ENCODE data around the gene PEX11B. TPM values are rescaled to one million over a fixed set of nuclear protein-coding genes. Genes with fewer than 3 reads are reported as not detected.

PEX11B gene
- total RNA-seq, 2 experiments from 2014 or later, result 25.8 to 26.3 TPM

DNA sequence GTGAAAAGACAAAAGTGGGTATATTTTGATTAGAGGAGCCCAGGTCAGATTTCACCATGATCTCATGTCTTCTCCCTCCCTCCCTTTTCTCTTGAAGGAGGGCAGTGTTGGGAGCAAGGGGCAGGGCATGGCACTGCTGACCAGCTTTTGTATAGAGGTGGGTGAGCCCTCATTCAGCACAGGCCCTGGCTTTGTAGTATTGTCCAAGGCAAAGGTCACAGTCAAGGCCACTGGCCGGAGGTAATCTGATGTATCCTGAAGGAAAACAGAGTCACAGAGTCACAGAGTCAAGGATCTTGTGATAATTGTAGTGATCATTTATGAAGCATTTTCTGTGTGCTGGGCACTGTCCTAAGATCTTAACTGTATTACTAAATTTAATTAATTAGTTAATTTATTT lies 20.5 kb downstream of the PEX11B start:
- intact Hi-C loops (cut with micrococcal nuclease), result no loop called here
- H3K4me1 Mint-ChIP-seq (ENCODE audit: low read depth), result no peaks in the 10 kb centered on the region
- H3K27me3 Mint-ChIP-seq, result no peaks in the 10 kb centered on the region
- H3K4me3 Mint-ChIP-seq, result no peak overlapping the region
- no peaks in the 10 kb centered on the region for H3K9me3 Mint-ChIP-seq
- ATAC-seq, result no peak
- TF ChIP-seq, protein P1, sequence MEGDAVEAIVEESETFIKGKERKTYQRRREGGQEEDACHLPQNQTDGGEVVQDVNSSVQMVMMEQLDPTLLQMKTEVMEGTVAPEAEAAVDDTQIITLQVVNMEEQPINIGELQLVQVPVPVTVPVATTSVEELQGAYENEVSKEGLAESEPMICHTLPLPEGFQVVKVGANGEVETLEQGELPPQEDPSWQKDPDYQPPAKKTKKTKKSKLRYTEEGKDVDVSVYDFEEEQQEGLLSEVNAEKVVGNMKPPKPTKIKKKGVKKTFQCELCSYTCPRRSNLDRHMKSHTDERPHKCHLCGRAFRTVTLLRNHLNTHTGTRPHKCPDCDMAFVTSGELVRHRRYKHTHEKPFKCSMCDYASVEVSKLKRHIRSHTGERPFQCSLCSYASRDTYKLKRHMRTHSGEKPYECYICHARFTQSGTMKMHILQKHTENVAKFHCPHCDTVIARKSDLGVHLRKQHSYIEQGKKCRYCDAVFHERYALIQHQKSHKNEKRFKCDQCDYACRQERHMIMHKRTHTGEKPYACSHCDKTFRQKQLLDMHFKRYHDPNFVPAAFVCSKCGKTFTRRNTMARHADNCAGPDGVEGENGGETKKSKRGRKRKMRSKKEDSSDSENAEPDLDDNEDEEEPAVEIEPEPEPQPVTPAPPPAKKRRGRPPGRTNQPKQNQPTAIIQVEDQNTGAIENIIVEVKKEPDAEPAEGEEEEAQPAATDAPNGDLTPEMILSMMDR (IDR thresholded peaks at IDR 0.05), result no peak
- POLR2A ChIA-PET, result no interaction called here
- H3K36me3 Mint-ChIP-seq (ENCODE audit: low read depth), result no peaks in the 10 kb centered on the region
- DNase-seq, result no peak
- CTCF ChIA-PET, result interaction anchor here (1.3 kb wide), 1 partner anchor 12 kb away, joined by 3 read pairs; the partner anchor contains the start of gene ITGA10
- no peak overlapping the region for H3K27ac Mint-ChIP-seq

- TF ChIP-seq, protein P1 (IDR thresholded peaks at IDR 0.05), result no peak
- Mint-ChIP-seq H3K4me1 (ENCODE audit: low read depth) (no peaks in the 10 kb centered on the region), H3K4me3 (no peak overlapping the region), H3K9me3 (no peaks in the 10 kb centered on the region), H3K27me3 (no peaks in the 10 kb centered on the region), H3K27ac (no peak overlapping the region), H3K36me3 (ENCODE audit: low read depth) (no peaks in the 10 kb centered on the region)
- CTCF ChIA-PET, result interaction anchor here (0.7 to 1.7 kb wide), 8 partner anchors 9 to 59 kb away, joined by 3 to 8 read pairs (median 3); partner anchors contain the start of genes ITGA10 and NUDT17
- ATAC-seq (no peak), DNase-seq (no peak)
- POLR2A ChIA-PET, result no interaction called here
- intact Hi-C loops (cut with micrococcal nuclease), result no loop called here
These were observed 23.0 kb downstream of the PEX11B start for GRCh38 chr1:145895471-145895870.

DNA sequence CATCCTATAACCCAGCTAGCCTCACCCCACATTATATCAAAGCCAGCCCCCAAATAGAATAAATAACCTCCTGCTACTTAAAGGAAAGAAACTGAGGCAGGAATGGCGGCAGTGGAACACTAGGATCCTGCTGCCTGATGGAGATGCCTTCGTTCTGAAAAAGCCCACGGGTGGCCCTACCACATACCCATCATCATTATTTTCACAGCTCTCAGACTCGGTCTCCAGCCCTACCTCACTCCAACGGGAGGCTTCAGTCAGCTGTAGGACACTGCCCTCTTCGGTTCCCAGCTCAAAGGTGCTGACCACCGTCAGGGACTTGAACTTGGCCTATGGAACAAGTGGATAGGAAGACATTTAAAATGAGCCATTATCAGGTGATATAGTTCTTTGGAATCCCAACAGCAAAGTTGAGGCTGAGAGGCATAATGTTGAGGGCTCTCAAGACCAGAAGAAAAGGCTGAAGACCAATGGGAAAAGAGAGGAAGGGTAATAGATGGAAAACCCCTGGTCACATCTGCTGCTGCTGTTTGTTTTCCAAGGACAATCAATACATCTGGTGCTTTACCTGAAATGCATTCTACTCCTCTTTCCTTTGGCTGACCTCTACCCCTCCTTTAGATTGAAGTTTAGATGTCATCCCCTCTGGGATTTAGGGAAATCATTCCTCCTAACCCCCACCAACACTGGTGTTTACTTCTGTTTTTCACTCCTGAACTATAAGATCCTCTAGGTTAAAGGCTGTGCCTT lies 25.0 kb downstream of the PEX11B start:
- Mint-ChIP-seq H3K27ac (no peak overlapping the region), H3K36me3 (ENCODE audit: low read depth) (no peaks in the 10 kb centered on the region), H3K4me3 (no peak overlapping the region), H3K4me1 (ENCODE audit: low read depth) (no peaks in the 10 kb centered on the region), H3K27me3 (no peaks in the 10 kb centered on the region), H3K9me3 (no peaks in the 10 kb centered on the region)
- CTCF ChIA-PET, result interaction anchor here (1.7 to 3.6 kb wide), 10 partner anchors 13 to 124 kb away, joined by 3 to 43 read pairs (median 20); partner anchors contain the start of genes ITGA10 and NUDT17
- POLR2A ChIA-PET, result no interaction called here
- ATAC-seq (no peak), DNase-seq (no peak)
- TF ChIP-seq, protein P1 (IDR thresholded peaks at IDR 0.05), result no peak
- intact Hi-C loops (cut with micrococcal nuclease), result no loop called here

DNA sequence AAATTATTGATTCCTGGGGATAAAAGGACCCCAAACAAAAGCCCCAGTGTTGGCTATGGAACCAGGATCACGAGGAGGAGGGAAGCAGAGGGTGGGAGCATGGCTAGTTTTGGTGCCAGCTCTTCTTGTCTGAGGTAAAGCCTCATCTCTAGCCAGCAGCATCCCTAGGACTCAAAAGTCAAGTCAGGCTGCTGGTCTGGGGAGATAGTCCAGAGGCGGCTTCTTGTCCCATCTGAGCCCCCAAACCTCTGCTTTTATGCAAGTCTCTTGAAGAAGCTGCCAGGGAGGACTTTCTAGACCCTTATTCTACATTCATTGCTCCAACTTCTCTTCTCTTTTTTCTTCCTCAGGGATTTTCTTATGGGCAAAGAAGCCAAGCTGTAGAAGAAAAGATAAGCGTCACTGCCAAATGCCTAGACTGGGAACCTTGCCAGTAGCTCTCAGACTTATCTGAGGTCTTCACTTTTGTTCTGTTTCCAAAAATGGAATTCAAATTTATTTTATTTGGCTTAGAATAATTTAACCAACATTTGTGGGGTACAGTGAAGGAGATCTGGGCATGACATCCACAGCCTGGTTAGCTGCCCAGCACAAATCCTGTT lies 25.9 kb downstream of the PEX11B start:
- ChIA-PET CTCF (interaction anchor here (1.0 to 3.6 kb wide), 26 partner anchors 8 to 140 kb away, joined by 3 to 43 read pairs (median 6); partner anchors contain the start of genes ITGA10, NUDT17 and PEX11B), POLR2A (interaction anchor here (1.3 kb wide), 1 partner anchor 46 kb away, joined by 3 read pairs; no protein-coding TSS in a partner anchor)
- H3K4me1 Mint-ChIP-seq (ENCODE audit: low read depth), result no peaks in the 10 kb centered on the region
- no peaks in the 10 kb centered on the region for H3K36me3 Mint-ChIP-seq (ENCODE audit: low read depth)
- no peaks in the 10 kb centered on the region for H3K27me3 Mint-ChIP-seq
- no peak overlapping the region for H3K4me3 Mint-ChIP-seq
- ATAC-seq, result no peak
- no peak for DNase-seq
- H3K9me3 Mint-ChIP-seq, result no peaks in the 10 kb centered on the region
- H3K27ac Mint-ChIP-seq, result no peak overlapping the region
- TF ChIP-seq, protein P1 (IDR thresholded peaks at IDR 0.05), result no peak
- intact Hi-C loops (cut with micrococcal nuclease), result no loop called here

Data from activated CD8-positive, alpha-beta T cell treated with anti-CD3 and anti-CD28 coated beads for 36 hours (primary cell).